ENCODE measurements around the gene SHPK.

GRCh38 chr17:3566551-3566950 is 69.5 kb downstream of the SHPK start:
- TF ChIP-seq CTCF (IDR thresholded peaks at IDR 0.05 in 8 of 11, conservative IDR thresholded peaks at IDR 0.05 in 3 of 11) (no peak), POLR2A (IDR thresholded peaks at IDR 0.05) (no peak)
